ENCODE data around the gene UNC93A. TPM values are rescaled to one million over a fixed set of nuclear protein-coding genes. Genes with fewer than 3 reads are reported as not detected.

Gene UNC93A
- total and polyA plus RNA-seq, 5 donors from 2014 or later = not detected

GRCh38 chr6:167293088-167293589, 2.0 kb downstream of the UNC93A start:
- ATAC-seq (ENCODE audit: low read depth in 2 of 2) (no peak), DNase-seq (no peak)
- no peaks in the 10 kb centered on the region for H3K4me1 ChIP-seq (ENCODE audit: control insufficient read depth, insufficient read depth, low read length, poor library complexity, severe bottlenecking)
- Mint-ChIP-seq H3K4me3 (no peak overlapping the region), H3K4me1 (no peaks in the 10 kb centered on the region), H3K36me3 (no peaks in the 10 kb centered on the region), H3K9me3 (no peaks in the 10 kb centered on the region), H3K27me3 (no peaks in the 10 kb centered on the region), H3K27ac (no peak overlapping the region)
- H3K27ac ChIP-seq (ENCODE audit: insufficient read depth, low read length, poor library complexity, severe bottlenecking) = no peak overlapping the region
- H3K4me3 ChIP-seq (ENCODE audit: low read depth, low read length) = no peak overlapping the region
- no peaks in the 10 kb centered on the region for H3K36me3 ChIP-seq (ENCODE audit: control insufficient read depth, insufficient read depth, low read length)
- no peaks in the 10 kb centered on the region for H3K9me3 ChIP-seq (ENCODE audit: control insufficient read depth in 2 of 2, low read length in 2 of 2)
- no peaks in the 10 kb centered on the region for H3K27me3 ChIP-seq (ENCODE audit: control insufficient read depth, insufficient read depth, low read length)

GRCh38 chr6:167293590-167294091, 2.5 kb downstream of the UNC93A start:
- Mint-ChIP-seq H3K4me1 (no peaks in the 10 kb centered on the region), H3K9me3 (no peaks in the 10 kb centered on the region), H3K36me3 (no peaks in the 10 kb centered on the region), H3K27ac (no peak overlapping the region), H3K4me3 (no peak overlapping the region), H3K27me3 (no peaks in the 10 kb centered on the region)
- ATAC-seq (ENCODE audit: low read depth in 2 of 2) (no peak), DNase-seq (no peak)
- Histone ChIP-seq H3K9me3 (ENCODE audit: control insufficient read depth in 2 of 2, low read length in 2 of 2) (no peaks in the 10 kb centered on the region), H3K4me1 (ENCODE audit: control insufficient read depth, insufficient read depth, low read length, poor library complexity, severe bottlenecking) (no peaks in the 10 kb centered on the region), H3K27me3 (ENCODE audit: control insufficient read depth, insufficient read depth, low read length) (no peaks in the 10 kb centered on the region), H3K4me3 (ENCODE audit: low read depth, low read length) (no peak overlapping the region), H3K27ac (ENCODE audit: insufficient read depth, low read length, poor library complexity, severe bottlenecking) (no peak overlapping the region), H3K36me3 (ENCODE audit: control insufficient read depth, insufficient read depth, low read length) (no peaks in the 10 kb centered on the region)

- ATAC-seq (ENCODE audit: low read depth in 2 of 2) (no peak), DNase-seq (no peak)
- H3K4me1 Mint-ChIP-seq = no peaks in the 10 kb centered on the region
- H3K27me3 Mint-ChIP-seq = no peaks in the 10 kb centered on the region
- Histone ChIP-seq H3K4me1 (ENCODE audit: control insufficient read depth, insufficient read depth, low read length, poor library complexity, severe bottlenecking) (no peaks in the 10 kb centered on the region), H3K4me3 (ENCODE audit: low read depth, low read length) (no peak overlapping the region), H3K9me3 (ENCODE audit: control insufficient read depth in 2 of 2, low read length in 2 of 2) (no peaks in the 10 kb centered on the region), H3K27ac (ENCODE audit: insufficient read depth, low read length, poor library complexity, severe bottlenecking) (no peak overlapping the region), H3K27me3 (ENCODE audit: control insufficient read depth, insufficient read depth, low read length) (no peaks in the 10 kb centered on the region), H3K36me3 (ENCODE audit: control insufficient read depth, insufficient read depth, low read length) (no peaks in the 10 kb centered on the region)
- H3K27ac Mint-ChIP-seq = no peak overlapping the region
- no peak overlapping the region for H3K4me3 Mint-ChIP-seq
- no peaks in the 10 kb centered on the region for H3K36me3 Mint-ChIP-seq
- H3K9me3 Mint-ChIP-seq = no peaks in the 10 kb centered on the region
Observed at GRCh38 chr6:167294241-167294640, 3.1 kb downstream of the UNC93A start.

- ATAC-seq (ENCODE audit: low read depth in 2 of 2) (no peak), DNase-seq (no peak)
- Mint-ChIP-seq H3K27ac (no peak overlapping the region), H3K27me3 (no peaks in the 10 kb centered on the region), H3K9me3 (no peaks in the 10 kb centered on the region), H3K36me3 (no peaks in the 10 kb centered on the region), H3K4me1 (no peaks in the 10 kb centered on the region), H3K4me3 (no peak overlapping the region)
- Histone ChIP-seq H3K27me3 (ENCODE audit: control insufficient read depth, insufficient read depth, low read length) (no peaks in the 10 kb centered on the region), H3K36me3 (ENCODE audit: control insufficient read depth, insufficient read depth, low read length) (no peaks in the 10 kb centered on the region), H3K9me3 (ENCODE audit: control insufficient read depth in 2 of 2, low read length in 2 of 2) (no peaks in the 10 kb centered on the region), H3K4me1 (ENCODE audit: control insufficient read depth, insufficient read depth, low read length, poor library complexity, severe bottlenecking) (no peaks in the 10 kb centered on the region), H3K27ac (ENCODE audit: insufficient read depth, low read length, poor library complexity, severe bottlenecking) (no peak overlapping the region), H3K4me3 (ENCODE audit: low read depth, low read length) (no peak overlapping the region)
Observed at GRCh38 chr6:167294651-167295494, 3.8 kb downstream of the UNC93A start.

GRCh38 chr6:167295495-167296292, 4.6 kb downstream of the UNC93A start:
- ATAC-seq (ENCODE audit: low read depth in 2 of 2) = no peak
- Histone ChIP-seq H3K4me1 (ENCODE audit: control insufficient read depth, insufficient read depth, low read length, poor library complexity, severe bottlenecking) (no peaks in the 10 kb centered on the region), H3K36me3 (ENCODE audit: control insufficient read depth, insufficient read depth, low read length) (no peaks in the 10 kb centered on the region), H3K27ac (ENCODE audit: insufficient read depth, low read length, poor library complexity, severe bottlenecking) (no peak overlapping the region), H3K27me3 (ENCODE audit: control insufficient read depth, insufficient read depth, low read length) (no peaks in the 10 kb centered on the region), H3K4me3 (ENCODE audit: low read depth, low read length) (no peak overlapping the region), H3K9me3 (ENCODE audit: control insufficient read depth in 2 of 2, low read length in 2 of 2) (no peaks in the 10 kb centered on the region)
- no peak for DNase-seq
- H3K27ac Mint-ChIP-seq = no peak overlapping the region
- no peaks in the 10 kb centered on the region for H3K4me1 Mint-ChIP-seq
- no peaks in the 10 kb centered on the region for H3K27me3 Mint-ChIP-seq
- no peaks in the 10 kb centered on the region for H3K9me3 Mint-ChIP-seq
- no peak overlapping the region for H3K4me3 Mint-ChIP-seq
- no peaks in the 10 kb centered on the region for H3K36me3 Mint-ChIP-seq

- Mint-ChIP-seq H3K27ac (no peak overlapping the region), H3K4me1 (no peaks in the 10 kb centered on the region), H3K4me3 (no peak overlapping the region), H3K36me3 (no peaks in the 10 kb centered on the region), H3K27me3 (no peaks in the 10 kb centered on the region), H3K9me3 (no peaks in the 10 kb centered on the region)
- ATAC-seq (ENCODE audit: low read depth in 2 of 2) (no peak), DNase-seq (no peak)
- Histone ChIP-seq H3K4me3 (ENCODE audit: low read depth, low read length) (no peak overlapping the region), H3K27ac (ENCODE audit: insufficient read depth, low read length, poor library complexity, severe bottlenecking) (no peak overlapping the region), H3K27me3 (ENCODE audit: control insufficient read depth, insufficient read depth, low read length) (no peaks in the 10 kb centered on the region), H3K36me3 (ENCODE audit: control insufficient read depth, insufficient read depth, low read length) (no peaks in the 10 kb centered on the region), H3K9me3 (ENCODE audit: control insufficient read depth in 2 of 2, low read length in 2 of 2) (no peaks in the 10 kb centered on the region), H3K4me1 (ENCODE audit: control insufficient read depth, insufficient read depth, low read length, poor library complexity, severe bottlenecking) (no peaks in the 10 kb centered on the region)
Observed at GRCh38 chr6:167296293-167296690, 5.2 kb downstream of the UNC93A start.

GRCh38 chr6:167296902-167297301, 5.8 kb downstream of the UNC93A start:
- DNase-seq (no peak), ATAC-seq (ENCODE audit: low read depth in 2 of 2) (no peak)
- no peaks in the 10 kb centered on the region for H3K27me3 ChIP-seq (ENCODE audit: control insufficient read depth, insufficient read depth, low read length)
- H3K4me3 ChIP-seq (ENCODE audit: low read depth, low read length) = no peak overlapping the region
- no peaks in the 10 kb centered on the region for H3K27me3 Mint-ChIP-seq
- no peak overlapping the region for H3K4me3 Mint-ChIP-seq
- H3K27ac ChIP-seq (ENCODE audit: insufficient read depth, low read length, poor library complexity, severe bottlenecking) = no peak overlapping the region
- H3K9me3 ChIP-seq (ENCODE audit: control insufficient read depth in 2 of 2, low read length in 2 of 2) = no peaks in the 10 kb centered on the region
- H3K9me3 Mint-ChIP-seq = no peaks in the 10 kb centered on the region
- H3K36me3 Mint-ChIP-seq = no peaks in the 10 kb centered on the region
- H3K4me1 ChIP-seq (ENCODE audit: control insufficient read depth, insufficient read depth, low read length, poor library complexity, severe bottlenecking) = no peaks in the 10 kb centered on the region
- no peaks in the 10 kb centered on the region for H3K36me3 ChIP-seq (ENCODE audit: control insufficient read depth, insufficient read depth, low read length)
- H3K27ac Mint-ChIP-seq = no peak overlapping the region
- H3K4me1 Mint-ChIP-seq = no peaks in the 10 kb centered on the region

Measured in CD4-positive, CD25-positive, alpha-beta regulatory T cell (primary cell).